Measurements from ENCODE around the gene C9orf43.

Gene C9orf43

DNA sequence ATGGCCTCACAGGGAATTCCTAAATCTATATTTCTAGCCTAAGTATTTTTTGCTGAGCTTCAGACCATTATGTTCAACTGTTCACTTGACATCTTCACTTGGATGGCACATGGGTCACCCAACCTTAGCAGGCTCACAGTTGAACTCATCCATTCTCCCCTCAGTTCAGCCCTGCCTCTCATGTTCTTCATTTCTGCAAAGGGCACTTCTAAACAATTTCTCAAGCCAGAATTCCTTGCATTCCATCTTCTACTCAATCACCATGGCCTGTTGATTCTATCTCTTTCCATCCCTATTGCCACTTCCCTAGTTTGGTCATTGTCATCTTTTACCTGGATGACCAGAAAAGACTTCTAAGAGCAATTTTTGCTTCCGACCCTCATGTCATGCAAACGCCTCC, 45.7 kb downstream of the C9orf43 start:
- TF ChIP-seq, protein P1, sequence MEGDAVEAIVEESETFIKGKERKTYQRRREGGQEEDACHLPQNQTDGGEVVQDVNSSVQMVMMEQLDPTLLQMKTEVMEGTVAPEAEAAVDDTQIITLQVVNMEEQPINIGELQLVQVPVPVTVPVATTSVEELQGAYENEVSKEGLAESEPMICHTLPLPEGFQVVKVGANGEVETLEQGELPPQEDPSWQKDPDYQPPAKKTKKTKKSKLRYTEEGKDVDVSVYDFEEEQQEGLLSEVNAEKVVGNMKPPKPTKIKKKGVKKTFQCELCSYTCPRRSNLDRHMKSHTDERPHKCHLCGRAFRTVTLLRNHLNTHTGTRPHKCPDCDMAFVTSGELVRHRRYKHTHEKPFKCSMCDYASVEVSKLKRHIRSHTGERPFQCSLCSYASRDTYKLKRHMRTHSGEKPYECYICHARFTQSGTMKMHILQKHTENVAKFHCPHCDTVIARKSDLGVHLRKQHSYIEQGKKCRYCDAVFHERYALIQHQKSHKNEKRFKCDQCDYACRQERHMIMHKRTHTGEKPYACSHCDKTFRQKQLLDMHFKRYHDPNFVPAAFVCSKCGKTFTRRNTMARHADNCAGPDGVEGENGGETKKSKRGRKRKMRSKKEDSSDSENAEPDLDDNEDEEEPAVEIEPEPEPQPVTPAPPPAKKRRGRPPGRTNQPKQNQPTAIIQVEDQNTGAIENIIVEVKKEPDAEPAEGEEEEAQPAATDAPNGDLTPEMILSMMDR (conservative IDR thresholded peaks at IDR 0.05; ENCODE audit: control insufficient read depth, insufficient read depth, low read depth, low read length) = no peak
- no peak for DNase-seq (ENCODE audit: low read depth)
- no peak overlapping the region for H3K4me3 ChIP-seq (ENCODE audit: control insufficient read depth, low read depth, low read length)

GRCh38 chr9:113461285-113461684, 50.7 kb downstream of the C9orf43 start:
- no peak overlapping the region for H3K4me3 ChIP-seq (ENCODE audit: control insufficient read depth, low read depth, low read length)
- TF ChIP-seq, protein P1 (conservative IDR thresholded peaks at IDR 0.05; ENCODE audit: control insufficient read depth, insufficient read depth, low read depth, low read length) = no peak
- DNase-seq (ENCODE audit: low read depth) = no peak

GRCh38 chr9:113461943-113462342, 51.4 kb downstream of the C9orf43 start:
- no peak overlapping the region for H3K4me3 ChIP-seq (ENCODE audit: control insufficient read depth, low read depth, low read length)
- TF ChIP-seq, protein P1 (conservative IDR thresholded peaks at IDR 0.05; ENCODE audit: control insufficient read depth, insufficient read depth, low read depth, low read length) = no peak
- no peak for DNase-seq (ENCODE audit: low read depth)

- TF ChIP-seq, protein P1 (conservative IDR thresholded peaks at IDR 0.05; ENCODE audit: control insufficient read depth, insufficient read depth, low read depth, low read length) = no peak
- no peak for DNase-seq (ENCODE audit: low read depth)
- H3K4me3 ChIP-seq (ENCODE audit: control insufficient read depth, low read depth, low read length) = no peak overlapping the region
These were observed 52.3 kb downstream of the C9orf43 start for GRCh38 chr9:113462781-113463286.

- peak within 1 kb of the TSS; percentile 4 for H3K4me3 ChIP-seq (ENCODE audit: control insufficient read depth, low read depth, low read length)
- TF ChIP-seq, protein P1 (conservative IDR thresholded peaks at IDR 0.05; ENCODE audit: control insufficient read depth, insufficient read depth, low read depth, low read length) = no peak
These were observed 53.1 kb downstream of the C9orf43 start, which contains the start of gene RGS3 for GRCh38 chr9:113463418-113464285. RGS3 (plus strand) TSS chr9:113463727; CDS start chr9:113463803, 76 bp downstream.

DNA sequence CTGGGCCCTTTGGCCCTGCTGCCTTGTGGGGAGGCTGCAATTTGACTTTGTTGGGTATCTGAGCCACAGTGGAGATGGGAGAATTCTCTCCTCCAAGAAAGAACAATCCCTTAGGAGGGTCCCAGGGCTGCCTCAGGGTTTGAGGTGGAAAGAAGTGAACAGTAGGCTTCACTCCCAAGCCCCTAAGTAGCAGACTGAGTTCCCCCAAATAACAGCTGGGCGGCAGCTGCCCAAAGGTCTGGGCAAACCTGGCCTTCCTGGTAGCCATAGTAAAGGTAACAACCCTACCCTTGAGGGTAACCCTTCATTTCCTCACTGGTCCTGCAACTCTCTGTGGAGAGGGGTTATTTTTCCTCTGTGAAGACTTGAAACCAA, 53.7 kb downstream of the C9orf43 start:
- H3K4me3 ChIP-seq (ENCODE audit: control insufficient read depth, low read depth, low read length) = no peak overlapping the region
- TF ChIP-seq, protein P1 (conservative IDR thresholded peaks at IDR 0.05; ENCODE audit: control insufficient read depth, insufficient read depth, low read depth, low read length) = no peak
- DNase-seq (ENCODE audit: low read depth) = no peak

More at GRCh38 chr9:113463418-113464285, 53.1 kb downstream of the C9orf43 start, which contains the start of gene RGS3:
- DNase-seq (ENCODE audit: low read depth) = no peak
